OCI-LY1 (cell line): ENCODE data around the gene EIF3M.

Experiments
- CTCF ChIP-seq: fragments of 200-600 bp; sonication (generic), shearing (Covaris generic); IDR thresholded peaks from 2 replicates; pipeline ENCODE4 v1.5.1; 2017; ENCODE audit warnings: mild to moderate bottlenecking, antibody characterized with exemption, low read length, moderate library complexity, mixed read lengths
- EZH2 ChIP-seq: fragments of 200-600 bp; sonication (generic), shearing (Covaris generic); IDR thresholded peaks from 2 replicates; pipeline ENCODE4 v1.8.0; 2017; ENCODE audit warnings: borderline replicate concordance, mixed run types, mild to moderate bottlenecking, antibody characterized with exemption, low read length, moderate library complexity, mixed read lengths

- no peak for TF ChIP-seq CTCF
- TF ChIP-seq EZH2, result no peak
Measured at GRCh38 chr11:32569313-32569881, 14.2 kb upstream of the EIF3M start.
